GM23248 (cell line): ENCODE measurements around the gene JAK2.

ENCODE experiments used
- EZH2 ChIP-seq: fragments of 200-600 bp; sonication (generic); IDR thresholded peaks from 2 replicates; pipeline ENCODE4 v1.6.1; 2018; ENCODE audit warnings: antibody characterized with exemption, mild to moderate bottlenecking; ENCODE audit not compliant: insufficient read depth, poor library complexity, severe bottlenecking
- EZH2phosphoT487 ChIP-seq: fragments of 200-600 bp; sonication (generic); IDR thresholded peaks from 2 replicates; pipeline ENCODE4 v1.6.1; 2018; ENCODE audit warnings: antibody characterized with exemption, moderate library complexity, mild to moderate bottlenecking, low read depth; ENCODE audit not compliant: insufficient read depth

DNA sequence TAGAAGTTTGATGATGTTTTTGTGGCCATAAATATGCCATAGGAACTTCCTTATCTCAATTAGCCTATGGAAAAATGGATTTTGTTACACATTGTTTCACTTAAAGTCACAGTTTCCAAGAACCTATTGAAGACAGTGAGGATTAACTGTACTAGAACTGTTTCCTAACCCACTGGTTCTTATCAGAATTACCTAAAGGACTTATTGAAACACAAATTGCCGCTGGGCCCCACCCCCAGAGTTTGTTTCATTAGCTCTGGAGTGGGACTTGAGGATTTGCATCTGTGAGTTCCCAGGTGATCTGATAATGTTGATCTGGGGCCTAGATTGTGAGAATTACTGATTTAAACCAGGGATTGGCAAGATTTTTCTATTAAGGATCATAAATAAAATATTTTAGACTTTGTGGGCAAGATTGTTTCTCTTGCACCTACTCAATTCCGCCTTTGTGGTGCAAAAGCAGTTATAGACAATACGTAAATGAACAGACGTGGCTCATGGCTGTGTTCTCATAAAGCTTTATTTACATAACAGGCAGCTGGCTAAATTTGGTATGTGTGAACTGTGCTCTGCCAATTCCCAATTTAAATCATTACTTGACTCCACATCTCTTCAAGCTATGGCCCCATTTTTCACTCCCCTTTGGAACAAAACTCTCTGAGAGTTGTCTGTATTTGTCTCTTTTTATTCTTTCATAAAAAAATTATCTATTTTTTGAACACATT, 9.3 kb downstream of the JAK2 start:
- TF ChIP-seq EZH2phosphoT487 (no peak), EZH2 (no peak)
